KOPT-K1 (cell line): ENCODE results near the gene MYOZ3.

Source experiments
- H3K27ac ChIP-seq: fragments of 200-600 bp; sonication (generic); 2 replicates; pipeline ENCODE4 v1.5.1; 2016; ENCODE audit warnings: antibody characterized with exemption, mild to moderate bottlenecking, low read depth, low read length; ENCODE audit not compliant: poor library complexity, severe bottlenecking
- H3K36me3 ChIP-seq: fragments of 200-600 bp; sonication (generic); 2 replicates; pipeline ENCODE4 v1.5.1; 2017; ENCODE audit warnings: antibody characterized with exemption, mild to moderate bottlenecking, low read length, moderate library complexity; ENCODE audit not compliant: insufficient read depth
- H3K9me3 ChIP-seq: fragments of 200-600 bp; sonication (generic); 2 replicates; pipeline ENCODE4 v1.5.1; 2017; ENCODE audit warnings: antibody characterized with exemption, low read length, mild to moderate bottlenecking; ENCODE audit not compliant: insufficient read depth, poor library complexity, severe bottlenecking

Gene MYOZ3

GRCh38 chr5:150636391-150637244 is 24.4 kb upstream of the MYOZ3 start:
- Histone ChIP-seq H3K36me3 (no peaks in the 10 kb centered on the region), H3K9me3 (no peaks in the 10 kb centered on the region), H3K27ac (no peak overlapping the region)

GRCh38 chr5:150637245-150638052 is 23.6 kb upstream of the MYOZ3 start:
- H3K36me3 ChIP-seq = no peaks in the 10 kb centered on the region
- H3K9me3 ChIP-seq = no peaks in the 10 kb centered on the region
- no peak overlapping the region for H3K27ac ChIP-seq

- Histone ChIP-seq H3K36me3 (no peaks in the 10 kb centered on the region), H3K9me3 (no peaks in the 10 kb centered on the region)
Observed at GRCh38 chr5:150638053-150638444, 23.0 kb upstream of the MYOZ3 start.

GRCh38 chr5:150638488-150639376 is 22.3 kb upstream of the MYOZ3 start:
- Histone ChIP-seq H3K27ac (no peak overlapping the region), H3K36me3 (no peaks in the 10 kb centered on the region), H3K9me3 (no peaks in the 10 kb centered on the region)

More at GRCh38 chr5:150638053-150638444, 23.0 kb upstream of the MYOZ3 start:
- no peak overlapping the region for H3K27ac ChIP-seq

- no peaks in the 10 kb centered on the region for H3K36me3 ChIP-seq
- H3K9me3 ChIP-seq = no peaks in the 10 kb centered on the region
- H3K27ac ChIP-seq = no peak overlapping the region
Observed at GRCh38 chr5:150639377-150639692, 21.7 kb upstream of the MYOZ3 start.

GRCh38 chr5:150639751-150640150 is 21.3 kb upstream of the MYOZ3 start:
- H3K9me3 ChIP-seq = no peaks in the 10 kb centered on the region
- H3K36me3 ChIP-seq = no peaks in the 10 kb centered on the region
- H3K27ac ChIP-seq = no peak overlapping the region

- Histone ChIP-seq H3K9me3 (no peaks in the 10 kb centered on the region), H3K36me3 (no peaks in the 10 kb centered on the region), H3K27ac (no peak within 1 kb of the TSS)
Observed at GRCh38 chr5:150640311-150641005, 20.6 kb upstream of the MYOZ3 start, which contains the start of gene SYNPO. SYNPO (plus strand) TSS chr5:150640660; CDS start chr5:150648276, 7,616 bp downstream.

- Histone ChIP-seq H3K27ac (no peak overlapping the region), H3K9me3 (no peaks in the 10 kb centered on the region), H3K36me3 (no peaks in the 10 kb centered on the region)
Observed at GRCh38 chr5:150641006-150641570, 20.0 kb upstream of the MYOZ3 start.

- H3K9me3 ChIP-seq = no peaks in the 10 kb centered on the region
- no peak overlapping the region for H3K27ac ChIP-seq
- H3K36me3 ChIP-seq = no peaks in the 10 kb centered on the region
Observed at GRCh38 chr5:150641824-150642566, 19.1 kb upstream of the MYOZ3 start.

- Histone ChIP-seq H3K36me3 (no peaks in the 10 kb centered on the region), H3K27ac (no peak overlapping the region), H3K9me3 (no peaks in the 10 kb centered on the region)
Observed at GRCh38 chr5:150642567-150642927, 18.5 kb upstream of the MYOZ3 start.

GRCh38 chr5:150642991-150643710 is 17.9 kb upstream of the MYOZ3 start:
- Histone ChIP-seq H3K36me3 (no peaks in the 10 kb centered on the region), H3K9me3 (no peaks in the 10 kb centered on the region), H3K27ac (no peak overlapping the region)

GRCh38 chr5:150644058-150644457 is 17.0 kb upstream of the MYOZ3 start:
- H3K27ac ChIP-seq = no peak overlapping the region
- H3K36me3 ChIP-seq = no peaks in the 10 kb centered on the region
- H3K9me3 ChIP-seq = no peaks in the 10 kb centered on the region

GRCh38 chr5:150644514-150644913 is 16.5 kb upstream of the MYOZ3 start:
- H3K27ac ChIP-seq = no peak overlapping the region
- no peaks in the 10 kb centered on the region for H3K36me3 ChIP-seq
- no peaks in the 10 kb centered on the region for H3K9me3 ChIP-seq
